Hindlimb muscle (tissue), 1 donor: ENCODE data around the gene LETM1. TPM values are rescaled to one million over a fixed set of nuclear protein-coding genes. Genes with fewer than 3 reads are reported as not detected.
"Not testable (repeated sequence)": the region's sequence is repeated elsewhere in the genome, so short reads cannot be mapped to it uniquely, and the experiment has no call there.

Experiments used
- DNase-seq: peaks from one replicate; pipeline ENCODE4 v3.0.0-alpha.2; 2013
- polyA plus RNA-seq: library from polyadenylated mRNA; unstranded; fragments of 120-200 nt; gene quantifications from one replicate; pipeline ENCODE4 v1.2.1, GENCODE V29; 2013; ENCODE audit not compliant: insufficient read length

The LETM1 gene
- polyA plus RNA-seq, 1 donor: 19.7 TPM

GRCh38 chr4:1851160-1851559 is 4.8 kb downstream of the LETM1 start:
- no peak for DNase-seq

GRCh38 chr4:1850276-1850675 is 5.7 kb downstream of the LETM1 start:
- DNase-seq: no peak

GRCh38 chr4:1846580-1846979 is 9.4 kb downstream of the LETM1 start:
- no peak for DNase-seq

GRCh38 chr4:1844618-1845017 is 11.3 kb downstream of the LETM1 start:
- DNase-seq: not testable (repeated sequence)

- no peak for DNase-seq
Observed at GRCh38 chr4:1843852-1844251, 12.1 kb downstream of the LETM1 start.

- DNase-seq: no peak
Observed at GRCh38 chr4:1842993-1843448, 12.9 kb downstream of the LETM1 start.

- no peak for DNase-seq
Observed at GRCh38 chr4:1842339-1842895, 13.5 kb downstream of the LETM1 start.

GRCh38 chr4:1841887-1842210 is 14.1 kb downstream of the LETM1 start:
- DNase-seq: no peak

- DNase-seq: no peak
Observed at GRCh38 chr4:1841201-1841886, 14.6 kb downstream of the LETM1 start.

GRCh38 chr4:1839282-1839681 is 16.7 kb downstream of the LETM1 start:
- DNase-seq: no peak

GRCh38 chr4:1837069-1837468 is 18.9 kb downstream of the LETM1 start:
- no peak for DNase-seq

GRCh38 chr4:1836650-1837049 is 19.3 kb downstream of the LETM1 start:
- DNase-seq: no peak

- DNase-seq: not testable (repeated sequence)
Observed at GRCh38 chr4:1835836-1836235, 20.1 kb downstream of the LETM1 start.

- DNase-seq: no peak
Observed at GRCh38 chr4:1834047-1834775, 21.7 kb downstream of the LETM1 start.

- no peak for DNase-seq
Observed at GRCh38 chr4:1833307-1834046, 22.5 kb downstream of the LETM1 start.

GRCh38 chr4:1832690-1833089 is 23.3 kb downstream of the LETM1 start:
- no peak for DNase-seq

GRCh38 chr4:1831331-1831730 is 24.6 kb downstream of the LETM1 start:
- no peak for DNase-seq

- no peak for DNase-seq
Observed at GRCh38 chr4:1830642-1831228, 25.2 kb downstream of the LETM1 start.

GRCh38 chr4:1830234-1830633 is 25.7 kb downstream of the LETM1 start:
- DNase-seq: no peak

GRCh38 chr4:1826531-1827350 is 29.2 kb downstream of the LETM1 start:
- DNase-seq: no peak

GRCh38 chr4:1825326-1825725 is 30.6 kb downstream of the LETM1 start:
- DNase-seq: no peak

- no peak for DNase-seq
Observed at GRCh38 chr4:1824746-1825145, 31.2 kb downstream of the LETM1 start.
